GM18868 (cell line): ENCODE measurements around the gene TANK.
"Not testable (repeated sequence)": the region's sequence is repeated elsewhere in the genome, so short reads cannot be mapped to it uniquely, and the experiment has no call there.

Source experiments
- ATAC-seq: cut with Tn5 transposase; IDR thresholded peaks from one replicate; pipeline ENCODE4 v1.9.1; 2021; ENCODE audit warnings: mild to moderate bottlenecking, moderate library complexity; ENCODE audit not compliant: unreplicated experiment

The TANK gene

GRCh38 chr2:161132384-161132783 is 27.8 kb upstream of the TANK start:
- ATAC-seq, result not testable (repeated sequence)

GRCh38 chr2:161133366-161133765 is 26.9 kb upstream of the TANK start:
- ATAC-seq, result no peak

DNA sequence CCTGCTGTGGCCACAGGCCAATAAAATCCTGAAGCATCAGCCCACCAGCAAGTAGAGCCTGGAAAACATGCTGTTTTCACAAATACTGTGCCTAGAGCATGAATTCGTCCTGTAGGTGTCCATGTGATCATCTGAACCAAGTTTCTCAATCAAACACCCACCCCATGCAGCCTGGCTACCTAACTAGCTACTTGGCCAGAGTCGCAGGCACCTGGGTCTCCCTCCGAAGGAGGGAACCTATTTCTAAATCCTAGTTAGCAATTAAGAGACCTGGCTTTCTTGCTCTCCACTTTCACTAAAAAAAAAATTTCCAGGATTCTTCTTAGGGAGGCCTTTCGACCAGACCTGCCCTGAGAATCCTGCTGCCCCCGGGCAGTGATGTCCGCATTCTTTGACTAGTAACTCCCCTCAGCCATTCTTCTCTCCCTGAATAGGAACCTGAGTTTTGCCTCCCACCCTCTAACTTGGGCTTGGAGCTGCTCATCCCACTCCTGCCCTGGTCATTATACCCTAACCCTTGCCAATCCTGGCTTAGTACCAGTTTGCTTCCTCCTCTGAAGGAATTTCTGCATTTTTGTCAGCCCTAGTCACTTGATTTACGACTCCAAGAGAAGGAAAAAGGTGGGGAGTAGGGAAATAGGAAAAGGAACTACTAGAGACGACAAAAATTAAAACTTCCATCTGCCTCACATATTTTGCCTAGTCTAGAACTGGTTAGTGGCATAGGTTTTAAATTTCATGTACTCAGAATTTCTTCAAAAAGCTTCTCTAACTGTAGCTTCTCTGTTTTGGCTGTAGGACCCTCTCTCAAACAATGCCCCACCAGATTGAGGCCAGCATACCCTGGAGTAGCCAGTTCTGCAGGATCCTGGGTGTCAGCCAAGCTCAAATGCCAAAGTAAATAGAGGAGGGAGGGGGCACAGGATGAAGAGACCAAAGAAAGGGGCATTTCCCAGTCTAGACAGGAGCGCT is 25.4 kb upstream of the TANK start:
- no peak for ATAC-seq

GRCh38 chr2:161135951-161136593 is 24.2 kb upstream of the TANK start:
- no peak for ATAC-seq

DNA sequence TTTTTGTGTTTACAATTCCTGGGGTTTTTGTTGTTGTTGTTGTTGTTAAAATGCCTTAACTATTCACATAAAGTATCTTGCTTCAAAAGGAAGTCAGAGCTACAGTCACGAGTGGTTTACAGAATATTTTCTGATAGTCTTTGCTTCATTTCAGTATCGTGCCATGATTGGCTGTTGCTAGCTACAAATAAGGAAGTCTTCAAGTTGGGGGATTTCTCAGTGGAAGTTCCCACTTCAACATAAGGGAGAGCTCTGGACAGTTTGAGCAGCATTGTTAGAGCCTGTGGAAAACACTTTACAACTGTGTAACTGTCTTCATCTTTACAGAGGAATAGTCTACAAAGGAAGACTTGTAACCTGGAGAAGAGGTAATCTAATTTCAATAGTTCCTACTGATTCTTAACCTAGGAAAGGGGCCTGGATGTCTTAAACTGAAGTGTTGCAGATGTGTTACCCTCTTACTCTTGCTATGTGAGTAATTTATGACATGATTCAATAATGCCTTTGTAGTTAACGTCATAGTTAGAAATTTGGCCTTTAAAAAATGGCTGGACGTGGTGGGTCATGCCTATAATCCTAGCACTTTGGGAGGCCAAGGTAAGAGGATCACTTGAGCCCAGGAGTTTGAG is 23.4 kb upstream of the TANK start:
- ATAC-seq, result peak; percentile 82

- peak; percentile 13 for ATAC-seq
These were observed 21.8 kb upstream of the TANK start for GRCh38 chr2:161138429-161138828.

- ATAC-seq, result peak; percentile 30
These were observed 20.9 kb upstream of the TANK start for GRCh38 chr2:161139098-161139987.

GRCh38 chr2:161141033-161141432 is 19.2 kb upstream of the TANK start:
- ATAC-seq, result peak; percentile 42

DNA sequence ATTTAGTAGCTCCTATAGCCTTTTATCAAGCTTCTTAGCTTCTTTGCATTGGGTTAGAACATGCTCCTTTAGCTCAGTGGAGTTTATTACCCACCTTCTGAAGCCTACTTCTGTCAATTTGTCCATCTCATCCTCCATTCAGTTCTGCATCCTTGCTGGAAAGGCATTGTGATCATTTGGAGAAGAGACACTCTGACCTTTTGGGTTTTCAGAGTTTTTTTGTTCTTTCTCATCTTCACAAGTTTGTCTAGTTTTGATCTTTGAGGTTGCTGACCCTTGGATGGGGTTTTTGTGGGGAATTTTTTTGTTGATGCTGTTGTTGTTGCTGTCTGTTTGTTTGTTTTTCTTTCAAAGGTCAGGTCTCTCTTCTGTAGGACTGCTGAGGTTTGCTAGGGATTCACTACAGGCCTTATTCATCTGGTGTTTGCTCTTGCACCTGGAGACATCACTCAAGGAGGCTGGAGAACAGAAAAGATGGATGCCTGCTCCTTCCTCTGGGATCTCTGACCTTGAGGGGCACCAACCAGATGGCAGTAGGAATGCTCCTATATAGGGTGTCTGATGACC is 13.9 kb upstream of the TANK start:
- ATAC-seq, result no peak

DNA sequence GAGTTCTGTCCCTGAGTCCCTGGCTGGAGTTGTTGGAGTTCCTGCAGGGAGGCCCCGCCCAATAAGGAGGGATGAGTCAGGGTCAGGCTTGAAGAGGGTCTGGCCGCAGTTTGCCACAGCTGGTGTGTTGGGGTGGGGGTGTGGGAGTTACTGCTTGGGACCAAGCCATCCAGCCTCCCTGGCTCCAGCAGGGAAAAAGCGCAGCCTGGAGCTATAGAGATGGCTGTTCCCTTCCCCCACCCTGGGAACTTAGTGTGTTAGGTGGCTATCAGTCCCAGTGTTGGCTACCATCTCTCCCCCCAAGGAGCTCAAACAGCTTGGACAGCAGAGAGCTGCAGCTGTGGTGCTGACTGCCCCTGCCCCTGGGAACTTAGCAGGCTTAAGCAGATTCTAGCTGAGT is 13.2 kb upstream of the TANK start:
- no peak for ATAC-seq

- ATAC-seq, result peak; percentile 82
These were observed 12.4 kb upstream of the TANK start for GRCh38 chr2:161147856-161148255.

GRCh38 chr2:161150704-161151103 is 9.5 kb upstream of the TANK start:
- ATAC-seq, result no peak

DNA sequence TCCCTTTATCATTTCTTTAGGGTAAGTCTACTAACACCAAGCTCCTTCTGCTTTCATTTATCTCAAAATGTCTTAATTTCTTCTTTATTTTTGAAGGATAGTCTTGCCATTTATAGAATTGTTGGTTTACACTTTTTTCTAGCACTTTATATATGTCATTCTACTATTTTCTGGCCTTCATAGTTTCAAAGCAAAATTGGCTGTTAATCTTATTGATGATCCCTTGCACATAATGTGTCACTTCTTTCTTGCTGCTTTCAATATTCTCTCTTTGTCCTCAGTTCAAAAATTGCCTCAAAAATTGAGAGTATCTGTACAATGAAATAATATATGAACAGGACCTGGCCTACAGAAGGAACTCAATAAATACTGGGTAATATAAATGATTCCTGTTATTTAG is 7.9 kb upstream of the TANK start:
- ATAC-seq, result no peak

GRCh38 chr2:161158882-161159281 is 1.3 kb upstream of the TANK start:
- ATAC-seq, result no peak

DNA sequence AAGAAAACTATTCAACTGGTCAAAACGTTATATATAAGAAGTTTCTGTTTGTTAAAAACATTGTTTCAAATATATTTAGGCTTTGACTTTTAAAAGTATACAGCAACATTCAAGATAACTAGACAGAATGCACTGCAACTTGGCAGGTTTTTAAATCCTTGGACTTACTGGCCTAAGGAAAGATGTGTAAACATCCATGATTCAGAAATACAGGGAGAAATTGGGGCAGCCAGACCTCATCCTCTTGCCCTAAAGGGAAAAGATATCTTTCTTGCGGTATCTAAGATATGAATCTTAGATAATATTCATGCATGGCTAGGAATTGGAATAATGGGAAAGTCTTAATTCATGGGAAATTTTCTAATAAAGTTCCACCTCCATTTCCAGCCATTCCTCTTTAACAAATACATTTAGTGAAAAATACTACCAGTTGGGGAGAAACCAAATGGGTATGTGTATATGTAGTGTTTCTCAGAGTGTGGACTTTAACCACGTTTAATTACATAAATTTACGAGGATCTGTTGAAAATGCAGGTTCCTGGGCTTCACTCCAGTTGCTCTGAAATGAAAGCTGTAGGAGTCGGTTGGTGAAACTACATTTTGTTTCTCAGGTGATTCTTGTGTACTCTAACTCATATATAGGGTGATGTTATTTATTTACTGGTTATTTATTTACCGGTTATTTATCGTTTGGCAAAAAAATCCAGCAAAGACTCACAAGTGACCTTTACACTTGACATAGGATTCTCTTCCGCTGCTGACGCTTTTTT is 587 bp upstream of the TANK start:
- peak; percentile 2 for ATAC-seq

DNA sequence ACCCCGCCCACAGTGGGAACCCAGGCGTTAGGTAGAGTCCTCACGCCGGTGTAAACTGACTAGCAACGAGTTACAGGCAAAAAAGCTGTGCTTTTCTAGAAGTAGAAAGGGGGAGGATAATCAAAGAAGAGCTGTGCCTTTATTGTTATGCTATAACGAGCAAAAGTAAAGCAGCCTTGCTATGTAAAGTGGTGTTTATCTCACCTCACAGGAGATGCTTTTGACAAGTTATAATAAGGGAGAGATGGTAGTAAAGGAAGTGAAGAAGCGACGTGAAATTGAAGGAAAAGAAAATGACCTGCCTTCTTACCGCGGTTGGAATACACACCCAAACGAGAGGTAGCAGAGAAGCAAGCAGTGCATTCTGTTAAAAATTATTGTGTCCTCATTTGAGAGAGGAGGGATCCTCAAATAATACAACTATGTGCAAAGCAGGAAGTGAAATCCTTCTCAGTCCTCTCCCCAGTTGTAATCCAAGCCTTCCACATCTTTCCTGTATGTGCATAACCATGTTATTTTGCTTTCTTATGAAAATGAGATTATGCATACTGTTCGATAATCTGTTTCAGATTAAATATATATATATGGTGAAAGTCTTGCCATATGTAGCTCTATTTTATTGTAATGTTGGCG is 962 bp downstream of the TANK start:
- ATAC-seq, result peak; percentile 26

- ATAC-seq, result no peak
These were observed 3.2 kb downstream of the TANK start for GRCh38 chr2:161163440-161163839.

- no peak for ATAC-seq
These were observed 3.9 kb downstream of the TANK start for GRCh38 chr2:161164161-161164560.

GRCh38 chr2:161165266-161165665 is 5.0 kb downstream of the TANK start:
- no peak for ATAC-seq
